ENCODE results near the gene GALNT2. TPM values are rescaled to one million over a fixed set of nuclear protein-coding genes. Genes with fewer than 3 reads are reported as not detected.

Gene GALNT2
- total and polyA plus RNA-seq, 4 donors = 47.5 to 182 (median 114) TPM

DNA sequence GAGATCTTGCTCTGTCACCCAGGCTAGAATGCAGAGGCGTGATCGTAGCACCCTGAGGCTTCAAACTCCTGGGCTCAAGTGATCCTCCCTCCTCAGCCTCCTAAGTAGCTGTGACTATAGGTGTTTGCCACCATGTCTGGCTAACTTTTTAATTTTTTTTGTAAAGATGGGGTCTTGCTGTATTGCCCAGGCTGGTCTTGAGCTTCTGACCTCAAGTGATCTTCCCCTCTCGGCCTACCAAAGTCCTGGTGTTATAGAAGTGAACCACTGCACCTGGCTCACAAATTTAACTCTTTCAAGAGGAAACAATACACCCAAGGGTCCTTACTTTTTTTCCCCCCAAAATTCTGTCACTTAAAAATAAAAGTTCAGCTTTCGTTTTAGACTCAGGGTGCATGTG is 62.3 kb downstream of the GALNT2 start:
- 96% methylated on average over 4 of the region's 4 CpGs for WGBS
- H3K4me1 ChIP-seq (ENCODE audit: control insufficient read depth in 4 of 4, insufficient read depth in 4 of 4, low read length in 3 of 4) = peaks cover 10 to 37% (median 34%) of the 10 kb centered on the region in 4 donors

DNA sequence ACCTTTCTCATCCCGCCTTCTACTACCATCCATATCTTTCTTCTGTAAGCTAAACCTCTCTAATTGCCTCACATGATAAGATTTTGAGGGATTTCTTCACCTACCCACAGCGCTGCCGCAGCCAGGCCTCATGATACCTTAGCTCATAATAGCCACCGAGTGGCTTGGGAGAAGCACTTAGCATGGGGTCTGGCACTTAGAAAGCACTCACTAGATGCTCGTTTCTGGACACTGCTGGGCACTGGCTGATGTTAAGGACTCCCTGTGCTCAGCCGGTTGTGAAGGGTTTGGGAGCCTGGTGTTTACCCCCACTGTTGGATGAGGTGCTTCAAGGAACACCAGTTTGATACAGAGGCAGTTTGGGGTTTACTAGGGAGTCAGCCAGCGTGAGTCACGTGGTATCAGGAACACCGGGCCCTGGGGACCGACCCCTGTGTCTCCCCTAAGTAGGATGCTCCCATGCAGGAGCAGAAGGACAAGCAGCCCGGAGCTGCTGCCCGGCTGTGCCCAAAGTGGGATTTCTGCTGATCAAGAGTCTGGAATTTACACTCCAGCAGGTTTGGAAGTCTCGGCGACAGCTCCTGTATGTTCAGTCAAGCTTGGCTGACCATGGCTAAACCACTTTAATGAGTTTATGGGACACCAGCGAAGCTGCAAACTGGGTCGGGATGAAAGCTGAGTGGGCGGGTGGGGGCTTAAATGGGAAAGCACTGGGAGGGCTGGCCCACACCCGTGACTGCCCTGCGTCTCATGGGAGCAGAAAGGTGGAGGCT is 63.3 kb downstream of the GALNT2 start:
- no peak for DNase-seq (ENCODE audit: low spot score)
- Histone ChIP-seq H3K27ac (ENCODE audit: low read depth in 1 of 2, low read length in 2 of 2) (no peak overlapping the region), H3K27me3 (ENCODE audit: control insufficient read depth in 4 of 4, insufficient read depth in 4 of 4, low read length in 3 of 4) (no peaks in the 10 kb centered on the region), H3K36me3 (ENCODE audit: control insufficient read depth in 4 of 4, insufficient read depth in 3 of 4, low read depth in 1 of 4, low read length in 3 of 4) (no peaks in the 10 kb centered on the region), H3K9ac (ENCODE audit: low read depth in 1 of 2, low read length in 2 of 2) (no peak overlapping the region), H3K4me1 (ENCODE audit: control insufficient read depth in 4 of 4, insufficient read depth in 4 of 4, low read length in 3 of 4) (peaks cover 7 to 31% (median 26%) of the 10 kb centered on the region in 4 donors), H3K4me3 (ENCODE audit: low read depth in 1 of 3, low read length in 3 of 3) (no peak overlapping the region), H3K9me3 (ENCODE audit: control insufficient read depth in 4 of 4, low read length in 3 of 4) (no peaks in the 10 kb centered on the region)
- WGBS = 95% methylated on average over 19 of the region's 19 CpGs
- TF ChIP-seq, protein P1, sequence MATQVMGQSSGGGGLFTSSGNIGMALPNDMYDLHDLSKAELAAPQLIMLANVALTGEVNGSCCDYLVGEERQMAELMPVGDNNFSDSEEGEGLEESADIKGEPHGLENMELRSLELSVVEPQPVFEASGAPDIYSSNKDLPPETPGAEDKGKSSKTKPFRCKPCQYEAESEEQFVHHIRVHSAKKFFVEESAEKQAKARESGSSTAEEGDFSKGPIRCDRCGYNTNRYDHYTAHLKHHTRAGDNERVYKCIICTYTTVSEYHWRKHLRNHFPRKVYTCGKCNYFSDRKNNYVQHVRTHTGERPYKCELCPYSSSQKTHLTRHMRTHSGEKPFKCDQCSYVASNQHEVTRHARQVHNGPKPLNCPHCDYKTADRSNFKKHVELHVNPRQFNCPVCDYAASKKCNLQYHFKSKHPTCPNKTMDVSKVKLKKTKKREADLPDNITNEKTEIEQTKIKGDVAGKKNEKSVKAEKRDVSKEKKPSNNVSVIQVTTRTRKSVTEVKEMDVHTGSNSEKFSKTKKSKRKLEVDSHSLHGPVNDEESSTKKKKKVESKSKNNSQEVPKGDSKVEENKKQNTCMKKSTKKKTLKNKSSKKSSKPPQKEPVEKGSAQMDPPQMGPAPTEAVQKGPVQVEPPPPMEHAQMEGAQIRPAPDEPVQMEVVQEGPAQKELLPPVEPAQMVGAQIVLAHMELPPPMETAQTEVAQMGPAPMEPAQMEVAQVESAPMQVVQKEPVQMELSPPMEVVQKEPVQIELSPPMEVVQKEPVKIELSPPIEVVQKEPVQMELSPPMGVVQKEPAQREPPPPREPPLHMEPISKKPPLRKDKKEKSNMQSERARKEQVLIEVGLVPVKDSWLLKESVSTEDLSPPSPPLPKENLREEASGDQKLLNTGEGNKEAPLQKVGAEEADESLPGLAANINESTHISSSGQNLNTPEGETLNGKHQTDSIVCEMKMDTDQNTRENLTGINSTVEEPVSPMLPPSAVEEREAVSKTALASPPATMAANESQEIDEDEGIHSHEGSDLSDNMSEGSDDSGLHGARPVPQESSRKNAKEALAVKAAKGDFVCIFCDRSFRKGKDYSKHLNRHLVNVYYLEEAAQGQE (IDR thresholded peaks at IDR 0.05) = no peak
- no peak for TF ChIP-seq RAD21 (IDR thresholded peaks at IDR 0.05)
- no peak for TF ChIP-seq SP1 (IDR thresholded peaks at IDR 0.05)
- TF ChIP-seq, protein P2, sequence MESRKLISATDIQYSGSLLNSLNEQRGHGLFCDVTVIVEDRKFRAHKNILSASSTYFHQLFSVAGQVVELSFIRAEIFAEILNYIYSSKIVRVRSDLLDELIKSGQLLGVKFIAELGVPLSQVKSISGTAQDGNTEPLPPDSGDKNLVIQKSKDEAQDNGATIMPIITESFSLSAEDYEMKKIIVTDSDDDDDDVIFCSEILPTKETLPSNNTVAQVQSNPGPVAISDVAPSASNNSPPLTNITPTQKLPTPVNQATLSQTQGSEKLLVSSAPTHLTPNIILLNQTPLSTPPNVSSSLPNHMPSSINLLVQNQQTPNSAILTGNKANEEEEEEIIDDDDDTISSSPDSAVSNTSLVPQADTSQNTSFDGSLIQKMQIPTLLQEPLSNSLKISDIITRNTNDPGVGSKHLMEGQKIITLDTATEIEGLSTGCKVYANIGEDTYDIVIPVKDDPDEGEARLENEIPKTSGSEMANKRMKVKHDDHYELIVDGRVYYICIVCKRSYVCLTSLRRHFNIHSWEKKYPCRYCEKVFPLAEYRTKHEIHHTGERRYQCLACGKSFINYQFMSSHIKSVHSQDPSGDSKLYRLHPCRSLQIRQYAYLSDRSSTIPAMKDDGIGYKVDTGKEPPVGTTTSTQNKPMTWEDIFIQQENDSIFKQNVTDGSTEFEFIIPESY (IDR thresholded peaks at IDR 0.05) = no peak
- no peak for TF ChIP-seq NR2F2 (IDR thresholded peaks at IDR 0.05)
- TF ChIP-seq, protein P3, sequence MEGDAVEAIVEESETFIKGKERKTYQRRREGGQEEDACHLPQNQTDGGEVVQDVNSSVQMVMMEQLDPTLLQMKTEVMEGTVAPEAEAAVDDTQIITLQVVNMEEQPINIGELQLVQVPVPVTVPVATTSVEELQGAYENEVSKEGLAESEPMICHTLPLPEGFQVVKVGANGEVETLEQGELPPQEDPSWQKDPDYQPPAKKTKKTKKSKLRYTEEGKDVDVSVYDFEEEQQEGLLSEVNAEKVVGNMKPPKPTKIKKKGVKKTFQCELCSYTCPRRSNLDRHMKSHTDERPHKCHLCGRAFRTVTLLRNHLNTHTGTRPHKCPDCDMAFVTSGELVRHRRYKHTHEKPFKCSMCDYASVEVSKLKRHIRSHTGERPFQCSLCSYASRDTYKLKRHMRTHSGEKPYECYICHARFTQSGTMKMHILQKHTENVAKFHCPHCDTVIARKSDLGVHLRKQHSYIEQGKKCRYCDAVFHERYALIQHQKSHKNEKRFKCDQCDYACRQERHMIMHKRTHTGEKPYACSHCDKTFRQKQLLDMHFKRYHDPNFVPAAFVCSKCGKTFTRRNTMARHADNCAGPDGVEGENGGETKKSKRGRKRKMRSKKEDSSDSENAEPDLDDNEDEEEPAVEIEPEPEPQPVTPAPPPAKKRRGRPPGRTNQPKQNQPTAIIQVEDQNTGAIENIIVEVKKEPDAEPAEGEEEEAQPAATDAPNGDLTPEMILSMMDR (IDR thresholded peaks at IDR 0.05; ENCODE audit: low read depth, low read length, missing input control) = no peak
- TF ChIP-seq FOXA1 (IDR thresholded peaks at IDR 0.05) = no peak
- no peak for TF ChIP-seq EGR1 (IDR thresholded peaks at IDR 0.05; ENCODE audit: low read depth in 2 of 2)
- no peak for TF ChIP-seq YY1 (IDR thresholded peaks at IDR 0.05)
- no peak for TF ChIP-seq TAF1 (conservative IDR thresholded peaks at IDR 0.05)

More for the DNA sequence above, 62.3 kb downstream of the GALNT2 start:
- H3K27me3 ChIP-seq (ENCODE audit: control insufficient read depth in 4 of 4, insufficient read depth in 4 of 4, low read length in 3 of 4) = no peaks in the 10 kb centered on the region
- no peak for TF ChIP-seq EGR1 (IDR thresholded peaks at IDR 0.05; ENCODE audit: low read depth in 2 of 2)
- TF ChIP-seq, protein P4, sequence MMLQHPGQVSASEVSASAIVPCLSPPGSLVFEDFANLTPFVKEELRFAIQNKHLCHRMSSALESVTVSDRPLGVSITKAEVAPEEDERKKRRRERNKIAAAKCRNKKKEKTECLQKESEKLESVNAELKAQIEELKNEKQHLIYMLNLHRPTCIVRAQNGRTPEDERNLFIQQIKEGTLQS (IDR thresholded peaks at IDR 0.05) = no peak
- no peak for TF ChIP-seq FOXA1 (IDR thresholded peaks at IDR 0.05)
- TF ChIP-seq RXRA (IDR thresholded peaks at IDR 0.05) = no peak
- no peak for TF ChIP-seq YY1 (IDR thresholded peaks at IDR 0.05)
- TF ChIP-seq RAD21 (IDR thresholded peaks at IDR 0.05) = no peak
- TF ChIP-seq HNF4G (IDR thresholded peaks at IDR 0.05) = no peak
- TF ChIP-seq, protein P5, sequence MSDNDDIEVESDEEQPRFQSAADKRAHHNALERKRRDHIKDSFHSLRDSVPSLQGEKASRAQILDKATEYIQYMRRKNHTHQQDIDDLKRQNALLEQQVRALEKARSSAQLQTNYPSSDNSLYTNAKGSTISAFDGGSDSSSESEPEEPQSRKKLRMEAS (IDR thresholded peaks at IDR 0.05) = no peak
- TF ChIP-seq FOXA2 (IDR thresholded peaks at IDR 0.05) = no peak
- TF ChIP-seq, protein P3 (IDR thresholded peaks at IDR 0.05; ENCODE audit: low read depth, low read length, missing input control) = no peak
- TF ChIP-seq JUND (IDR thresholded peaks at IDR 0.05) = no peak
- no peak overlapping the region for H3K4me3 ChIP-seq (ENCODE audit: low read depth in 1 of 3, low read length in 3 of 3)
- no peak overlapping the region for H3K27ac ChIP-seq (ENCODE audit: low read depth in 1 of 2, low read length in 2 of 2)
- H3K9ac ChIP-seq (ENCODE audit: low read depth in 1 of 2, low read length in 2 of 2) = no peak overlapping the region
- no peaks in the 10 kb centered on the region for H3K9me3 ChIP-seq (ENCODE audit: control insufficient read depth in 4 of 4, low read length in 3 of 4)
- DNase-seq (ENCODE audit: low spot score) = no peak
- no peaks in the 10 kb centered on the region for H3K36me3 ChIP-seq (ENCODE audit: control insufficient read depth in 4 of 4, insufficient read depth in 3 of 4, low read depth in 1 of 4, low read length in 3 of 4)
